Measurements from ENCODE around the gene EOLA1.
A peak's percentile ranks its signal among the peaks of the same experiment; 100 is the strongest.

EOLA1 gene

DNA sequence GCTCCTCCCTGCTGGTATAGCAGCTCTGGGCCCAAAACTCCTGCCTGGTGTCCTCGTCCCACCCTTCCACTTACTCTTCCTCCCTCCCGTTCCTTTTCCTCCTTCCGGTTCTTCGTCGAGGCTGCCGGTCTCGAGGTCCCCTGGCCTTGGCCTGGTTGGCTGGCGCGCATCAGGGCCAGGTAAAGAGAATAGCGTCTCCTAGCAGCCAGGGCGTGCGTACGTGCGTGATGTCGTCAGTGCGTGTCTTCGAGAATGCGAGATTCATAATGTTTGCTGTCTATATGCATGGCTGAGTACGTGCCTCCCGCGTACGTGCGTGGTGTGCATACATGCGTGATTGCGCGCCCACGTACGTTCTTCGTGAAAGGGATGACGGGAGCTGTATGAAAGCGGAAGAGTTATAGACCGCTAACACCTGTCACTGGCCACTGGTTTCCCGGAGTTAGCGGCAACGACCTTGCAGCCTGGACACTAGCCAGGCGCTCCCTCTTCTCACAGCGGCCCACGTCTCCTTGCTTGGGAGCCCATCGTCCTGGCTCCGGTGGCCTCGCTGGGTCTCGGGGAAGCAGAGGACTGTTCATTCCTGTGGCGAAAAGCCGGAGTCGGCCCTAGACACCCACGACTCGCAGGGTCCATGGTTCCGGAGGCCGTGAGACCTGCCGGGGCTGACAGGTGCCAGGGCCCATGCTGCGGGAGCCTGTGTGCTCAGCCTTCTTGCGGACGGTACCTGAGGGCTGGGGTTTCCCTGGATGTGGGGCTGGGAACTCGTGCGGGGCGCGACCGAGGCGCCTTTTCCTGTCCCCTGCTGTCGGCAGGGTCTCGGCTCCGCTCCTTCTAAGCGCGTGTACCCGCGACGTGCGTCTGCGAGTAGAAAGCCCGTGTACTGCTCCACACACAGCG, at the start of gene EOLA1:
Gene EOLA1, plus strand, starts transcription at position 392 of the 900 bp plus-strand sequence. CDS start 4,619 bp downstream, outside the sequence.
- peak within 1 kb of the TSS; percentile 62 for H3K4me3 ChIP-seq (ENCODE audit: low read depth, low read length)
- H3K36me3 ChIP-seq = no peaks in the 10 kb centered on the region
- TF ChIP-seq, protein P1, sequence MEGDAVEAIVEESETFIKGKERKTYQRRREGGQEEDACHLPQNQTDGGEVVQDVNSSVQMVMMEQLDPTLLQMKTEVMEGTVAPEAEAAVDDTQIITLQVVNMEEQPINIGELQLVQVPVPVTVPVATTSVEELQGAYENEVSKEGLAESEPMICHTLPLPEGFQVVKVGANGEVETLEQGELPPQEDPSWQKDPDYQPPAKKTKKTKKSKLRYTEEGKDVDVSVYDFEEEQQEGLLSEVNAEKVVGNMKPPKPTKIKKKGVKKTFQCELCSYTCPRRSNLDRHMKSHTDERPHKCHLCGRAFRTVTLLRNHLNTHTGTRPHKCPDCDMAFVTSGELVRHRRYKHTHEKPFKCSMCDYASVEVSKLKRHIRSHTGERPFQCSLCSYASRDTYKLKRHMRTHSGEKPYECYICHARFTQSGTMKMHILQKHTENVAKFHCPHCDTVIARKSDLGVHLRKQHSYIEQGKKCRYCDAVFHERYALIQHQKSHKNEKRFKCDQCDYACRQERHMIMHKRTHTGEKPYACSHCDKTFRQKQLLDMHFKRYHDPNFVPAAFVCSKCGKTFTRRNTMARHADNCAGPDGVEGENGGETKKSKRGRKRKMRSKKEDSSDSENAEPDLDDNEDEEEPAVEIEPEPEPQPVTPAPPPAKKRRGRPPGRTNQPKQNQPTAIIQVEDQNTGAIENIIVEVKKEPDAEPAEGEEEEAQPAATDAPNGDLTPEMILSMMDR (IDR thresholded peaks at IDR 0.05; ENCODE audit: low read depth, low read length) = no peak
- H3K27ac ChIP-seq = peak within 1 kb of the TSS; percentile 74
- H3K27me3 ChIP-seq (ENCODE audit: insufficient read depth, low read depth, severe bottlenecking) = no peaks in the 10 kb centered on the region
- peak; percentile 89 for DNase-seq
- H3K9me3 ChIP-seq (ENCODE audit: severe bottlenecking) = no peaks in the 10 kb centered on the region

DNA sequence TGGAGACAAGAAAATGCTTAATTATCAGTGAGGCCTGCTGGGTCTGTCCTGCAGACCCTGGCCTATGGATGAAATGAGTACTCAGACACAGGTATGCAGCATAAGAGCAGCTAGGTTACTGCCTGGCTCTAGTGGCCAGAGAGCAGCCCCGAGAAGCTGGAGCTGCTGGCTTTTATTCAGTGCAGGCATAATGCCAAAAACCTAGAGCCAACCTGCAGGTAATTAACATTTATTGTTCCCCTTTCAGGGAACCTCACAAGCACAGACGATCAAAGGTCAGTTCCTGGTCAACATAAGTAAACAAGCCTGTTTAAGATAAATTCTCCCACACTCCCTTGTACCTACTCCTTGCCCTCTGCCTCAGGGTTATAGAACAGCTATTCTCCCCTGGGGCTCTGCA, 49.0 kb upstream of the EOLA1 start:
- TF ChIP-seq, protein P1 (IDR thresholded peaks at IDR 0.05; ENCODE audit: low read depth, low read length) = no peak
- H3K9me3 ChIP-seq (ENCODE audit: severe bottlenecking) = no peaks in the 10 kb centered on the region
- DNase-seq = no peak
- H3K36me3 ChIP-seq = peaks cover 2% of the 10 kb centered on the region; the same call in 1 of the 2 replicates
- H3K27me3 ChIP-seq (ENCODE audit: insufficient read depth, low read depth, severe bottlenecking) = no peaks in the 10 kb centered on the region
- H3K27ac ChIP-seq = no peak overlapping the region
- H3K4me3 ChIP-seq (ENCODE audit: low read depth, low read length) = no peak overlapping the region

DNA sequence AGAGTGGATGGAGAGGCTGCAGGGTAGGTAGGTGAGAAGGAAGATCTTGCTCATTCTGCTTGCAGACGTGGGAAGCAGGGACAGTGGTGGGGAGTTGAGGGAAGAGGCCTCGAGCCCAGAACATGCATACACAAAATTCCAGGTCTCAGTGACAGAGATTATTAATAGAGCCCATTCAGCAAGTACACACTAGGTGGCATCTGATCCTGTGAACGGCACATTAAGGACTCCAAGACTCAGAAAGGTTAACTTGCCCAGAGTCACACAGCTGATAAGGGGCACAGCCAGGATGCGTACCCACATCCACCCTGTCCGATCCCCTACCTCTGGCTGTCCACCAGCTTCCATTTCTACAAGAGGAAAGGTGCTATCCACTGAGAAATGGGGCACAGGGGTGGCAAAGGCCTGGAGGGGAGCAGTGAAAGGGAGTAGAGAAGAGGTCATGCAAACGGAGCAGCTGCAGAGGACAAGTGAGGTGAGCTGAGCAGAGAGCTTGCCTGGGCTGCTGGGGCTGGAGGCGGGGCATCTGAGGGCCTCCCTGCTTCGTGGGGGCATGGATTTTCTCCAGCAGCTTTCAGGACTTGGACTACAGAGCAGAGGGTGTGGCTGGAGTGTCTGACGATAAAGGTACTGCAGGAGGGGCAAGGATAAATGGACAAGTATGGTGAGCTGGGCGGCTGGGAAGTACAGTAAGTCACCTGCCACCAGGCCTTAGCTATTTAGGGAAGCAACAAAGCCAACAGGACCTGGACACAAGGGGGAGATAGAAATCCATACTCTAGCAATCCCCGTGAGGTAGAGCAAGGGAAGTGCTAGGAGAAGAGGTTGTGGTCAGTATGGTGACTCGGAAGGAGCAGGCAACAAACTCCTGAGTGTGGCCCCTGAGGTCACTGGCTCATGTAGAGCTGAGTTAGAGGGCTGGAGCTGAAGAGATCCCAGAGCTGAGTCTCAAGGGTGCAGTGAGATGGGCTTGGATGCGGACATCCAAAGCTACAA, 46.9 kb upstream of the EOLA1 start:
- Histone ChIP-seq H3K9me3 (ENCODE audit: severe bottlenecking) (no peaks in the 10 kb centered on the region), H3K36me3 (peaks cover 2% of the 10 kb centered on the region; the same call in 1 of the 2 replicates), H3K27ac (no peak overlapping the region), H3K4me3 (ENCODE audit: low read depth, low read length) (no peak overlapping the region), H3K27me3 (ENCODE audit: insufficient read depth, low read depth, severe bottlenecking) (no peaks in the 10 kb centered on the region)
- DNase-seq = peak; percentile 43
- TF ChIP-seq, protein P1 (IDR thresholded peaks at IDR 0.05; ENCODE audit: low read depth, low read length) = peak; percentile 18; the same call in 1 of the 2 replicates

DNA sequence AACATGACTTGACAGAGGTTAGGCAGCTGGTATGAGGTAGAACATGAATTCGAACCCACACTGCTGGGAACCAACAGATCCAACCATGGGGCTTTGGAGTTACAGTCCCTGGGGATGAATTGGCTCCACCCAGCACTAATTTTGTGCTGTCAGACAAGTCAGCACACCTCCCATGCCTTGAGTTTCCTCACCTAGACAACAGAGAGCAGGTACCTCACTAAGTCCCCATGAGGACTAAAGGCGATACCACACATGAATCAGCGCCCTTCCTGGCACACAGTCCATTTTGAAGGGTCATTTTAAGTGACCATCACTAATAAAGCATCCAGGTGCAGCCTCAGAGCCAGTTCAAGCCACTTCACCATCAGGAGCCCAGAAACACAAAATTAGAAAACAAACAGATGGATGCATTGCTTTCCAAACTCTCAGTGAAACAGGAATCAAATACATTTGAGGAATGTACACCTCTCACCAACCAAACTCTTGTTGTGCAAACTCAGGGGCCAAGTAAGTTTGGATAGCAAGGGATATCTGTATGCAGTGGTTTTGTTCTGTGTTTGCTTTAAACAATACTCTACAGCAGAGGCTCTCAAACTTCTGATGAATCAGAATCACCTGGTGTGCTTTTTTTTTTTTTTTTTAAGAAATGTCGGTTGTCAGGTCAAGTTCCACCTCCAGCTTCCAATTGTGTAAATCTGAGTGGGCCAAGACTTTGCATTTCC, 45.8 kb upstream of the EOLA1 start:
- no peaks in the 10 kb centered on the region for H3K9me3 ChIP-seq (ENCODE audit: severe bottlenecking)
- H3K36me3 ChIP-seq = peaks cover 2% of the 10 kb centered on the region; the same call in 1 of the 2 replicates
- DNase-seq = no peak
- H3K27ac ChIP-seq = no peak overlapping the region
- TF ChIP-seq, protein P1 (IDR thresholded peaks at IDR 0.05; ENCODE audit: low read depth, low read length) = no peak
- H3K4me3 ChIP-seq (ENCODE audit: low read depth, low read length) = no peak overlapping the region
- H3K27me3 ChIP-seq (ENCODE audit: insufficient read depth, low read depth, severe bottlenecking) = no peaks in the 10 kb centered on the region

DNA sequence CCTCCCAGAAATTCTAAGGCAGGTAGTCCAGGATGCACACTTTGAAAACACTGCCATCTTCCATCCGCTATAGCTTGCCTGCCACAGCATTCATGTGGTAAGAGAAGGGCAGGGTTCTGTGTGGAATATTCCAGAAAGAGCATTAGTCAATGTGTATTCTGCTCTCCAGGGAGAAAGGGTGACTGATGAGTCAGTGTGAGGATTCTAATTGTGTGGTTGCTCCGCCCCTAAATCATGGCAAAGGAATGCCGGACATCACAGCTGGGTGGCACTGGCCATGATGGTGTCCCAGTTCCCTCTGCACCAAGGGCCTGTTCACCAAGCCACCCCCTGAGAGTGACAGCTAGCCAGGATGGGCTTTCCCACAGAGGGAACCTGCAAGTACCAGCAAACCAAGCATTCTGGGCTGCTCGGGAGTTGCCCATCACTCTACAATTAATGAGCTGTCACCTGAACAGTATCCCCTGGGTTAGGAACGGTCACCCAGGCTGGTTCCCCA, 45.2 kb upstream of the EOLA1 start:
- no peak overlapping the region for H3K4me3 ChIP-seq (ENCODE audit: low read depth, low read length)
- DNase-seq = no peak
- TF ChIP-seq, protein P1 (IDR thresholded peaks at IDR 0.05; ENCODE audit: low read depth, low read length) = no peak
- peaks cover 2% of the 10 kb centered on the region; the same call in 1 of the 2 replicates for H3K36me3 ChIP-seq
- H3K9me3 ChIP-seq (ENCODE audit: severe bottlenecking) = no peaks in the 10 kb centered on the region
- no peak overlapping the region for H3K27ac ChIP-seq
- H3K27me3 ChIP-seq (ENCODE audit: insufficient read depth, low read depth, severe bottlenecking) = no peaks in the 10 kb centered on the region
